GM21390 (cell line): ENCODE measurements around the gene CRELD2.

Source experiments
- ATAC-seq: cut with Tn5 transposase; IDR thresholded peaks from one replicate; pipeline ENCODE4 v1.9.1; 2021; ENCODE audit not compliant: unreplicated experiment

CRELD2 gene

GRCh38 chr22:49955581-49956417, 37.4 kb downstream of the CRELD2 start:
- ATAC-seq, result no peak

GRCh38 chr22:49956418-49956770, 38.0 kb downstream of the CRELD2 start:
- ATAC-seq, result no peak

- no peak for ATAC-seq
These were observed 38.7 kb downstream of the CRELD2 start for GRCh38 chr22:49956914-49957825.

GRCh38 chr22:49957826-49958365, 39.5 kb downstream of the CRELD2 start:
- ATAC-seq, result no peak

GRCh38 chr22:49958366-49958921, 40.0 kb downstream of the CRELD2 start:
- ATAC-seq, result no peak

GRCh38 chr22:49958931-49959781, 40.7 kb downstream of the CRELD2 start:
- no peak for ATAC-seq

- ATAC-seq, result peak; percentile 2
These were observed 41.3 kb downstream of the CRELD2 start for GRCh38 chr22:49959782-49960158.

- peak; percentile 42 for ATAC-seq
These were observed 41.9 kb downstream of the CRELD2 start, which contains the start of gene PIM3 for GRCh38 chr22:49960159-49961004. Gene PIM3, plus strand, starts transcription at chr22:49960772. Its CDS starts 176 bp downstream, at chr22:49960948.

- ATAC-seq, result no peak
These were observed 42.7 kb downstream of the CRELD2 start for GRCh38 chr22:49961005-49961600.

GRCh38 chr22:49961601-49962011, 43.2 kb downstream of the CRELD2 start:
- ATAC-seq, result no peak

- no peak for ATAC-seq
These were observed 43.7 kb downstream of the CRELD2 start for GRCh38 chr22:49962012-49962750.

GRCh38 chr22:49962751-49963646, 44.6 kb downstream of the CRELD2 start:
- ATAC-seq, result no peak

GRCh38 chr22:49963647-49964026, 45.2 kb downstream of the CRELD2 start:
- ATAC-seq, result no peak

GRCh38 chr22:49964136-49965090, 46.0 kb downstream of the CRELD2 start:
- no peak for ATAC-seq

GRCh38 chr22:49965091-49966040, 46.9 kb downstream of the CRELD2 start:
- ATAC-seq, result no peak
